LoVo (cell line): ENCODE data around the gene APBA3.
"Not testable (repeated sequence)": the region's sequence is repeated elsewhere in the genome, so short reads cannot be mapped to it uniquely, and the experiment has no call there.

Source experiments
- DNase-seq: peaks from one replicate; pipeline ENCODE4 v3.0.0-alpha.2; 2016; ENCODE audit warnings: low spot score

Gene APBA3

GRCh38 chr19:3770136-3770999, 8.9 kb upstream of the APBA3 start:
- DNase-seq = no peak

DNA sequence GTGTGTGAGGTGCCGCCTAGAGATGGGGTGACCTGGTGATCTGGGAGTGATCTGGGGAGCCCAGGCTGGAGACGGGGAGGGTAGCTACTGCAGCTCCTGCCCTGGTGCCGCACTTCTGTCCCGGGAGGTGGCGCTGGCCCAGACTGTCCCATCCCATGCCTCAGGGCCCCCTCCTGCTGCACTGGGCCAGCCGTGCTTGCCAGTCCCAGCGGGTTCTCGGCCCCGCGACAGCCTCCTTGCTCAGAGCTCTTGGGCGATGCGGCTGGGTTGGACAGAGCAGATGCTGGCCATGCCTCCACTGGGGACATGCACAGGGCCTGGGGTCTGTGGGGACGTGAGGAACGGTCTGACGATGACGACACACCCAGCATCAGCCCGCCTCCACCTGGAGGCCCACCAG, 8.0 kb upstream of the APBA3 start:
- no peak for DNase-seq

- no peak for DNase-seq
Measured at GRCh38 chr19:3768748-3769099, 7.2 kb upstream of the APBA3 start.

DNA sequence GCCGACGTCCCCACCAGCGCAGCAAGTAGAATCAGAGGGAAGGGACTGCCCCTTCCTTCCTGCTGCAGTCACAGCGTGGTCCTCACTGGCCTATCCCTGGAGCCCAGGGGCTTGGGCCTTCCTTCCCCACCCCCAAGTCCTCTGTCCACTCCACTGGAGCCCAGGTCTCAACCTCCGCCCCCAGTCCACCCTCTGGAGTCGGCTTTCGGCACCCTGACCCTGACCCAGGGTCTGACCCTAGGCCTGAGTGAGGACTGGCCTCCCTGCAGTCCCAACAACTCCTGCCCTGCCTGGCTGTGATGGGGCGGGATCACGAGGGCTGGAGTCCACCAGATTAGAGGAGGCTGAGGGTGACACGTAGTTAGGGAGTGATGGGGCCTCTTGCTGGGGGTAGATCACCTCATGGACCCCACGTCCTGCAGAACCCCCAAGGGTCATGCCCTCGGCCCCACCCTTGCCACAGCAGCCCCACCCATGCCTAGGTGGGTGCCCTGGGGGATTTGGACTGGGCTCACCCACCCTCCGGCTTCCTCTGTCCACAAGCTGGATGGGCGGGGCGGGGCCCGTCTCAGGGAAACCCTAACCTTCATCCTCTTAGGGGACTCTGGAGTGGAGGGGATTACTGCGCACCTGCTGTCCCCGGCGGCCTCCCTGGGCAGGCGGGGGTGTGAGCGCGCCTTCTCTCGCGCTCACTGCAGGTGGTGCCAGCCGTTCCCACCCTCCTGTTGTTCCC, 6.7 kb upstream of the APBA3 start:
- no peak for DNase-seq

DNA sequence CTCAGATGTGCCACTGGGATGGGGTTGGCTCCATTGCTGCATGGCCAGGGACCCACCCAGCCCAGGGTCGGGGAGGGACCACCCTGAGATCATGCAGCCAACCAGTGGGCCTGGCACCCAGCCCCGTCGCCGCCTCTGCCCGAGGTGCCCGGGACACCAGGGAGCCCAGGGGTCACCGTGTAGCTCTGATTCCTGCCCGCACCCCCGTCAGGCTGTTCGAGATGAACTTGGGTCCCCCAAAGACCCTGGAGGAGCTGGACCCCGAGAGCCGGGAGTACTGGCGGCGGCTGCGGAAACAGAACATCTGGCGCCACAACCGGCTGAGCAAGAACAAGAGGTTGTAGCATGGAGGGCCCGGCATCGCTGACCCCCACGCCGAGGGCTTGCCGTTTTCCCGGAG, 5.6 kb upstream of the APBA3 start:
- DNase-seq = no peak

- no peak for DNase-seq
Measured at GRCh38 chr19:3766520-3766919, 5.0 kb upstream of the APBA3 start.

- DNase-seq = not testable (repeated sequence)
Measured at GRCh38 chr19:3765757-3766156, 4.3 kb upstream of the APBA3 start.

DNA sequence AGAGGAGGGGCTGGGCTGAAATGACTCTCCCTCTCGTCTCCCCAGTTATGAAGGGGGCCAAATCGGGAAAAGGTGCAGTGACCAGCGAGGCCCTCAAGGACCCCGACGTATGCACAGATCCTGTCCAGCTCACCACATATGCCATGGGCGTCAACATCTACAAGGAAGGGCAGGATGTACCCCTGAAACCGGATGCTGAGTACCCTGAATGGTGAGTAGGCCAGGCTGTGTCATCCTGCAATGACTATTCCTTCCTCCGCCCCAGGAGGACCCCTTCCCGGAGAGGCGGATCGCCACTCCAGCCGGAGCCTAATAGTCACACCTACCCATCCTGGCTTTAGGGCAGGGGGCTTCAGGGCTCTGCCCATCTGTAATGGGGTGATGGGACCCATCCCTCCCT, 3.6 kb upstream of the APBA3 start:
- no peak for DNase-seq

GRCh38 chr19:3762501-3763459, 1.3 kb upstream of the APBA3 start, which contains the start of gene MRPL54:
Gene MRPL54 (plus strand): TSS chr19:3762682. CDS start chr19:3762701, 19 bp downstream.
- DNase-seq = peak; percentile 99

GRCh38 chr19:3762130-3762473, 610 bp upstream of the APBA3 start:
- no peak for DNase-seq

- DNase-seq = no peak
Measured at GRCh38 chr19:3760871-3761361, 576 bp downstream of the APBA3 start.

GRCh38 chr19:3759482-3760254, 1.8 kb downstream of the APBA3 start:
- DNase-seq = no peak

- DNase-seq = not testable (repeated sequence)
Measured at GRCh38 chr19:3758297-3758696, 3.2 kb downstream of the APBA3 start.

GRCh38 chr19:3757705-3758104, 3.8 kb downstream of the APBA3 start:
- DNase-seq = not testable (repeated sequence)

DNA sequence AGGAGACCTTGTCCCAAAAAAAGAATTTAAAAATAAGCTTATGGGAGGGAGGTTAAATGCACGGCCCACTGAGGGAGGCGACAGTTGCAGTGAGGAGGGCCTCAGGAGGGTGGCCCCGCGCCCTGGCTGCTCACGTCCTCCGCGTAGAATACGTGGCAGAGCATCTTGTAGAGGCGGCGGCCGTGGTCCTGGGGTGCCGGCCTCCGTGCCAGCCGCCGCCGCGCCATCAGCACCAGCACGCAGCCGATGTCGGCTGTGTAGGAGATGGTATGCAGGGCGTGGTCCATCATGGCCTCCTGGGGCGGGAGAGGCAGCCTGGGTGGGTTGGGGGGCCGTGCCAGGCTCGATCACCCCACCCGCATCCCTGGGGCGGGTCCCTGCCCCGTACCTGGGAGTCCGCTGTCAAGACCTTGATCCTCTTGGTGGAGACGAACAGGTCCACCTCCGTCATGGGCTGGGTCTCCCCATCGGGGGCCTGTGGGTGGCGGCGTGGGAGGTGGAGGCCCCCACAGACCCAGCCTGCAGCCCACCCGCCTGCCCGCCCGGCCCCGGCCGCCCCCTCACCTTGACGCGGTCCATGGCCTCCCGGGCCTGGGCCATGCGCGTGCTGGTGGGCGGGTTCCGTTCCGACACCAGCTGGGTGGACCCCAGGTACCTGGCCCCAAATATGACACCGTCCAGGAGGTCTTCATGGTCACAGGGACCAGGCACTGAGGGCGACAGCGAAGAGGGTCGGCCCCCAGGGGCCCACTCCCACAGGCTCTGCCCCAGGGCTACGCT, 7.7 kb downstream of the APBA3 start:
- no peak for DNase-seq

GRCh38 chr19:3752492-3752891, 9.0 kb downstream of the APBA3 start:
- DNase-seq = no peak

- no peak for DNase-seq
Measured at GRCh38 chr19:3751236-3751635, 10.3 kb downstream of the APBA3 start.

GRCh38 chr19:3750211-3750610, 11.3 kb downstream of the APBA3 start:
- no peak for DNase-seq

- DNase-seq = no peak
Measured at GRCh38 chr19:3748965-3749364, 12.5 kb downstream of the APBA3 start.

- no peak for DNase-seq
Measured at GRCh38 chr19:3746371-3747056, 15.0 kb downstream of the APBA3 start.
